Caki2 (cell line): ENCODE data around the gene RAB31. TPM values are rescaled to one million over a fixed set of nuclear protein-coding genes. Genes with fewer than 3 reads are reported as not detected.
"Not testable (repeated sequence)": the region's sequence is repeated elsewhere in the genome, so short reads cannot be mapped to it uniquely, and the experiment has no call there.

Experiments used
- DNase-seq: peaks from one replicate; pipeline ENCODE4 v3.0.0-alpha.2; 2015; ENCODE audit warnings: low read depth
- in situ Hi-C: cut with HindIII; loops from 2 replicates; pipeline ENCODE4 v1.10.0; 2016; ENCODE audit warnings: low sequenced_read_pairs, low pct_unique_long_range_greater_than_20kb, mixed read lengths
- total RNA-seq: library from RNA; depleted of rRNA; stranded (reverse); fragments of >200 nt; shearing (Covaris generic); gene quantifications from 2 replicates; pipeline ENCODE4 v1.2.3, GENCODE V29; 2014; ENCODE audit warnings: low replicate concordance

Gene RAB31
- total RNA-seq, 1 experiment from 2014 or later: 18.3 TPM

DNA sequence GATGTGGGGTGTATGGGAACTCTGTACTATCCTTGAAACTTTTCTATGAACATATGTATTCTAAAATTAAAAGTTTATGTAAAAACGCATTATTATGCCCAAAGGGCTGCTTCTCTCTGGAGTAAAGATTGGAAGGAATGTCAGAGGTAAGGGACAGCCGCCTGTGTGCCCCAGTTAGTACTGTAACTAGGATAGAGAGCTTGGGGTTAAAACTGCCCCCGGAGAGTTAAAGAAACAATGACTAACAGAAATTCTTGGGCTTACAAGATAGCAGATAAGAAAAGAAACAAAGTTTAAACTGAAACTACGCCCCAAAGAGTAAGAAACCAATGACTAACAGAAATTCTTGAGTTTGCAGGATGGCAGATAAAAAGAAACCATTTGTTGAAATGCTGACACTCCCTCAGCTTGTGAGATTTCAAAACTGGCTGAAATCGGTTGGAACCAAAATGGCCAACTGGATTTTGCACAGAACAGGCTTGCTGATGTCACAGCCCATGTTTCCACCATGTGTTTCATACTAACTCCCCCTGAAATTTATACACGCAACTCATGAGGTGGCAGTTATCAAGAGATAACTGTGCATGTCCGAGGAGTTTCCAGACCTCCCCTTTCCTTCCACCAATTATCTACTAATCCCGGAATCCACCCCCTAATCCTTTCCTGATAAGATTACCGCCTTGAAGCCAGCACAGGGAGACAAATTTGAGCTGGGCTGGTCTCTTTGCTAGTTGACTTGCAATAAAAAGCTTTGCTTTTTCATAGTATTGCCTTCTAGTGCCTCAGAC, 169.0 kb downstream of the RAB31 start:
- in situ Hi-C loops: no loop called here
- peak; percentile 91 for DNase-seq

DNA sequence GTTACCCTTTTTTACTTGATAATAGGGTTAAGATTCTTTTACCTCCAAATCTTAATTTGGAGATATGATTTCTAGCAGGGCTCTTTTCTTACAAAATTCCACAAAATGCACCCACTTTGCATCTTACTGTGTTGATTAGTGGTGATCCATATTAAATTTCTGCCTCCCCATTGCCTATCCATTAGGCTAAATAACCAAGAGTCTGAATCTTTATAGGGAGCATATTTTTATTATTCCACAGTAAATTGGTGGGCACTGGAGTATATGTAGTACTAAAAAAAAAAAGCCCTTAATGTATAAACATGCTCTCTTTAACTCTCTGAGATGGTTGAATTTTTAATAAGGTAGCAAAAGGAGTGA, 169.5 kb downstream of the RAB31 start:
- in situ Hi-C loops: no loop called here
- no peak for DNase-seq

DNA sequence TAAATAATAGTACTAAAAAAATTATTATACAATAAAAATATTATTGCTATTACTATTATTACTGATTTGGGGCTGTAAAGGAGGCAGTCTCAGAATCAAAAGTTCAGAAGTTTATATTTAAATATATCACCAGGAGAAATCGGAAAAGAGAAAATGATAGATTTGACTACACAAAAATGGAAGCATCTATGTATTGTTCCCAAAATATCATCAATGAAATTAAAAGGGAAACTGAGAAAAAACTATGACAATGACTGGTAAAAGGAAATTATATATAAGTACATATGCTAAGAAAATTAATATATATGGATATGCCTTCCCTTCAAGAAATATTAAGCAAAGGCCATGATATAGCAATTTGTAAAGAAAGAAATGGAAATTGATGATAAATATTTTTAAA, 170.0 kb downstream of the RAB31 start:
- in situ Hi-C loops: no loop called here
- no peak for DNase-seq

DNA sequence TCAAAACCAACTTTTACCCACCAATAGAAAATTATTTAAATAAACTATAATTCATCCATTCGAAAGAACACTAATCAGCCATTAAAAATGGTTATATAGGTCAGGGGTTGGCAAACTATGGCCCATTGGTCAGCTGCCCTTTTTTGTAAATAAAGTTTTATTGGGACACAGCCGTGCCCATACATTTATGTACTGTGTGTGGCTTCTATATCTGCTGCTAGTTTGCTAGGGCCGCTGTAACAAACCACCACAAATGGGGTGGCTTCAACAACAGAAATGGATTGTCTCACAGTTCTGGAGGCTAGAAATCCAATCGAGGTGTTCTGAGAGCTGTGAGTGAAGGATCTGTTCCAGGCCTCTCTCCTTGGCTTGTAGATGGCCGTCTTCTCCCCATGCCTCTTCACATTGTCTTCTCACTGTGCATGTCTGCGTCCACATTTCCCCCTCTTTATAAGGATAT, 170.7 kb downstream of the RAB31 start:
- in situ Hi-C loops: no loop called here
- no peak for DNase-seq

DNA sequence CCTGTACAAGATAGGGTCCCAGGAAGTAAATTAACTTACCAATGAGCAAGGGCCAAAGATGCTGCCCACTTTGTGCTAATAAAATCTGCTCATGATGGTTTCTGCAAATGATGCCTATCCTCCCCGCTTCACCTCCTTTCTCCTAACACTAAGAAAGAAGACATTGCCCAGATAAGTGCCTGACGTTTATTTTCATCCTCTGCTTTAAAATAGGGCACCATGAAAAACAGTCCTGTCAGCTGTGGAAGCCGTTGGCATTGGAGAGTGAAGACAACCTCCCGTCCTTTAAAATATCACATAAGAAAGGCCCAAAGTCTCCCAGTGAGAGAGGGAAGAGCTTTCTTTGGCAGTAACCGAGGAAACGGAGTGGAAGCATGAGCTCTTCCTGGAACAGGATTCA, 176.0 kb downstream of the RAB31 start:
- in situ Hi-C loops: no loop called here
- no peak for DNase-seq

DNA sequence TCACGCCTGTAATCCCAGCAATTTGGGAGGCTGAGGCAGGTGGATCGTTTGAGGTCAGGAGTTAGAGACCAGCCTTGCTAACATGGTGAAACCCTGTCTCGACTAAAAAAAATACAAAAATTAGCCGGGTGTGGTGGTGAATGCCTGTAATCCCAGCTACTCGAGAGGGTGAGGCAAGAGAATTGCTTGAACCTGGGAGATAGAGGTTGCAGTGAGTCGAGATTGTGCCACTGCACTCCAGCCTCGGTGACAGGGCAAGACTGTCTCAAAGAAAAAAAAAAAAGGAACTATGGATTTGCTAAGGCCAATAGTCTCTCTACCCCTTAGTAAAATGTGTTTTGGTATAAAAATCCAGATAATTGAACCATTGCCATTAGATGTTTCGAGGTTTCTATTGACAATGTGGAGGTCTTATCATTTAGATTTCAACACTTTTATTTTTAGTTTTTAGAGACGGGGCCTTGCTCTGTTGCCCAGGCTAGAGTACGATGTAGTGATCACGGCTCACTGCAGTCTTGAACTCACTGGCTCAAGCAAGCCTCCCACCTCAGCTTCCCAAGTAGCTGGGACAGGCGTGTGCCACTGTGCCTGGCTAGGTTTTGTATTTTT, 176.5 kb downstream of the RAB31 start:
- in situ Hi-C loops: no loop called here
- DNase-seq: no peak

DNA sequence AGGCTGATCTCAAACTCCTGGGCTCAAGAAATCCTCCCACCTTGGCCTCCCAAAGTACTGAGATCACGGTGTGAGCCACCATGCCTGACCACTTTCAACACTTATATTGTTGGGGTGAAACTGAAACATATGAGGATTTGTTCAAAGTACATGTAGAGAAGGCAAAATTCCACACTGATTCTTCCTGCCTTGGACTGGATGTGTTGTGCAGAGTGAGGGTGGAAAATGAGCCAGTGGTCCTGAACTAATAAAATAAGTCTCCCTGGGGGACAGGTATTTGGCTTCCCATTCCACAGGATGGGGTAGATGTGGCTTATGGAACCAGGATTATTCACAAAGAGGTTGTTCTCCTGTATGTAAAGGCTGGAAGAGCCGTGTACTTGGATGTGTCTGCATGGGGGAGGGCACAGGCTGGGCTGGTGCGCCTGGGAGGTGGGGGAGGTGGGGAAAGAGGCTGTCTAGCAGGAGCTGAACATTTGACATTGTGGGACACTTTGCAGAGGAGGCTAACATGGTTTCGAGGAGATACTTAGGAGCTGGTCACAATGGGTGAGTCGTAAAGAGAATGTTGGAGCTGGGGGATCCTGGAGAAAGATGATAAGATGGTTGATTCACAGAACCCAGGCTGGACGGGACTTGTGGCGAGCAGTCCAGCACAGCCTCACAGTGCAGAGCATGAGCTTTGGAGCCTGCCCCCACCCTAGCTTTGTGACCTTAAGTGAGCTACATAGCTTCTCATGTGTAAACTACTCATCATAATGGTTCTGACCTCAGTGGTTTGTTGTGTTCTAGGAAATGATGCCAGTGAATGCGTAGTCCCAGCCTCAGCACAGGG, 177.3 kb downstream of the RAB31 start, which contains the start of gene TXNDC2:
TSS of gene TXNDC2 (plus strand) at position 804 of the 835 bp plus-strand sequence. CDS start 708 bp downstream, outside the sequence.
- in situ Hi-C loops: no loop called here
- DNase-seq: no peak

DNA sequence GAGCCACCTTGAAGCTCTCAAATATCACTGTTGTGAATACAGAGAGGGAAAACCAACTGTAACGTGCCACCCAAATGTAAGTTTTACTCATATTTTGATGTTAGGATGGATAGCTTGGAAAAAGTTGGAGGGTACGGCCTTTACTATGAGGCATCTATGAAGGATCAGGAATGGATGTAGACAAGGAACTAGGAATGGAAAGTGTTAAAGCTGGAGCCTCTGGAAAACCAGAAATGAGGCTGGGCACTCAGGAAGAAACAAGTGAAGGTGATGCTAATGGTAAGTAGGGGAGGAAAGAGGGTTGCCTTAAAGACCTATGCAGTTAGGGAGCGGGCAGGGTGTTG, 177.9 kb downstream of the RAB31 start:
- in situ Hi-C loops: no loop called here
- DNase-seq: no peak

DNA sequence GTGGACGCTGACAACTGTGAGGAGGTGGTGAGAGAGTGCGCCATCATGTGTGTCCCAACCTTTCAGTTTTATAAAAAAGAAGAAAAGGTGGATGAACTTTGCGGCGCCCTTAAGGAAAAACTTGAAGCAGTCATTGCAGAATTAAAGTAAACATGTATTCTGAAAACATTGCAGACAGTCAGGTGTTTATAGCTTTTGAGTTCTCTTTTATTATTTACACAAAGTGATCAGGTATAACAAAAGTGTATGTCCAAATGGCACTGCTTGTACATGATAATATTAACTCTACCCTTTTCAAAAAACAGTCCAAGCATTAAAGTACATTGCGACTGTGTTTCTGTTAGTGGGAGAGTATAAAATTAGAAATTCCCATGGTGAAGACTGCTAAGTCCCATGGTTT, 179.9 kb downstream of the RAB31 start:
- in situ Hi-C loops: no loop called here
- no peak for DNase-seq

DNA sequence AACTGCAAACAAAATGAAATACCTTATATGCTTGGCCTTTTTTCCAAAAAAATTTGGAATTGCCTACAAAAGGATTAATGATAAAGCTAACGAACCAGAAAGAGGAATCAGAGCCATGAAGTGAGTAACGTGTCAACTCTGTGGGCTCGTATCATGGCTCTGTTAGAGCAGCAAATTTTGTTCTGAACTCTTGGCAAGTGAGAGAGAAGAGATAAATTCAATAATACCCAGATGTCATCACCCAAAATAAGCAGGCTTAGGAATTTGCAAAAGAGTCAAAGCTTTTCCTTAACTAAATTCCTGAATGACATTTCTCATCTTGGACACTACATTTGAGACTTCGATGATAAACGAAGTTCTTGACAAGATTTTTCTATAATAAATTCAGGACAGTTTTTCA, 182.1 kb downstream of the RAB31 start:
- no peak for DNase-seq
- in situ Hi-C loops: no loop called here

DNA sequence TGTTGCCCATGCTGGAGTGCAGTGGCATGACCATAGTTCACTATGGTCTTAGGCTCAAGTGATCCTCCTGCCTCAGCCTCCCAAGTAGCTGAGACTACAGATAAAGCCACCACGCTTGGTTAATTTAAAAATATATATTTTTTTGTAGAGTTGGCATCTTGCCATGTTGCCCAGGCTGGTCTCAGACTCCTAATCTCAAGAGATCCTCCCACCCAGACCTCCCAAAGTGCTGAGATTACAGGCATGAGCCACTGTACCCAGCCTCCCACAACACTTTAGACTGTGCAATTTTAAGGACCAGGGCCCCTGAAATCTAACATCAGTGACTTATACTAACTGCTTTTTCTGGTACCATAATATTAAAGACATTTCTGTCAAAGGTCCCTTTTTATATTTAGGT, 182.9 kb downstream of the RAB31 start:
- no peak for DNase-seq
- in situ Hi-C loops: no loop called here

DNA sequence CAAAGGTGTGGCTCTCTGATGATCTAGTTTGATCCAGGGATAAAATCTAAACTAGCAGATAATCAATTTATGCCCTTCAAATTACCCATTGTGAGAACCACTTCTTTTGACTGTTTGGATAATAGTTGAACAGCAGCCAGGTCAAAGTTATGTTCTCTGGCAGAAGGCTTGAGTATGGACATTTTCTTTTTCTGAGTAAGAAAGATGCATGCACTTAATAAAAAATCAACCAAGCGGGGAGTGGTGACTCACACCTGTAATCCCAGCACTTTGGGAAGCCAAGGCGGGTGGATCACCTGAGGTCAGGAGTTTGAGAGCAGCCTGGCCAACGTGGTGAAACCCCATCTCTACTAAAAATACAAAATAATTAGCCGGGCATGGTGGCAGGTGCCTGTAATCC, 183.4 kb downstream of the RAB31 start:
- DNase-seq: peak; percentile 63
- in situ Hi-C loops: not testable (repeated sequence)

DNA sequence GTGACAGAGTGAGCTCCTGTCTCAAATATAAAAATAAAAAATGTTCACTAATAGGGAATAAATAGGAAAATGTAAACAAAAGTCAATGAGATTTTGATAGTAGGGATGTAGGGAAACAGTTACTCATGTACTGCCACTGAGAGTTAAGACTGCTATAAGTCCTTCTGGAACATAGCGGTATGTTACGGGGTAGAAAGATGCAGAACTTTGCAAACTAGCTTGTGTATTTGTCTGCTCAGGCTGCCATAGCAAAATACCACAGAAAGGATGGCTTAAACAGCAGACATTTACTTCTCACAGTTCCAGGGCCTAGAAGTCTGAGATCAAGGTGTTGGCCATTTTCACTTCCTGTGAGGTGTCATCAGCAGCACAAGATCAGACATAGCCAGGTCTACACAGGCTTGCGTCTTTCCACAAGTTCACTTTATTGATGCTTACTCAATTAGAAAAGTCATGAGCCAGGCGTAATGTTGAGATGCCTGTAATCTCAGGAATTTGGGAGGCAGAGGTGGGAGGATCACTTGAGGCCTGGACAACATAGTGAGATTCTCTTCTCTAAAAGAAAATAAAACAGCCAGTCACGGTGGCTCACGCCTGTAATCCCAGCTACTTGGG, 186.5 kb downstream of the RAB31 start:
- in situ Hi-C loops: no loop called here
- no peak for DNase-seq

DNA sequence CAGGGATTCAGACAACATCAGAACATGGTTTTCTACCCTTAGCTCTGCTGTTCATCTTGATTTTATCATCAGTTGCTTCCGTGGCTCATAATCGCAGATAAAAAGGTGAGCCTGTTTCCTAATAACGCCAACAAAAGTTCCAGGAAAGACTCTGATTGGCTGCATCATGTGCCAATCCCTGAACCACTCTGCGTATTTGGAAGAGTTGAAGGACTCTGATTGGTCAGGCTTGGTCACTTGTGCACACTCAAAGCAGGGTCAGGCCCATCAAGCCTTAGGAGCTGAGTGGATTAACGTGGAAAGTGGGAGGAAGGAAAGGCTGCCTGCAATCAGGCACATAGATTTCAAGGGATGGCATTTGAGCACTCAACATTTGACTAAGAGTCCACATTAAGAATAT, 189.0 kb downstream of the RAB31 start:
- in situ Hi-C loops: no loop called here
- no peak for DNase-seq

DNA sequence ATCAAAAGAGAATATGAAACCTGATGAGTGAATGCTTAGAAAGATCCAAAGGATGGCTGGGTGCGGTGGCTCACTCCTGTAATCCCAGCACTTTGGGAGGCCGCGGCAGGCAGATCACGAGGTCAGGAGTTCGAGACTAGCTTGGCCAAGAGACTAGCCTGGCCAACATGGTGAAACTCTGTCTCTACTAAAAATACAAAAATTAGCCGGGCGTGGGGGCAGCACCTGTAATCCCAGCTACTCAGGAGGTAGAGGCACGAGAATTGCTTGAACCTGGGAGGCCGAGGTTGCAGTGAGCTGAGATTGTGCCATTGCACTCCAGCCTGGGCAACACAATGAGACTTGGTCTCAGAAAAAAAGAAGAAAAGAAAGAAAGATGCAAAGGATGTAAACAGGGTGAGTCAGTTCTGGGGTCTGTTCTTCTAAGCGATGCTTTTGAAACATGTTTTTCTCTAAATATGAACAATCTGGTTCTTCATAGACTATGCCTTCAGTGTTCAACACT, 189.7 kb downstream of the RAB31 start:
- in situ Hi-C loops, DNase-seq: not testable (repeated sequence)

DNA sequence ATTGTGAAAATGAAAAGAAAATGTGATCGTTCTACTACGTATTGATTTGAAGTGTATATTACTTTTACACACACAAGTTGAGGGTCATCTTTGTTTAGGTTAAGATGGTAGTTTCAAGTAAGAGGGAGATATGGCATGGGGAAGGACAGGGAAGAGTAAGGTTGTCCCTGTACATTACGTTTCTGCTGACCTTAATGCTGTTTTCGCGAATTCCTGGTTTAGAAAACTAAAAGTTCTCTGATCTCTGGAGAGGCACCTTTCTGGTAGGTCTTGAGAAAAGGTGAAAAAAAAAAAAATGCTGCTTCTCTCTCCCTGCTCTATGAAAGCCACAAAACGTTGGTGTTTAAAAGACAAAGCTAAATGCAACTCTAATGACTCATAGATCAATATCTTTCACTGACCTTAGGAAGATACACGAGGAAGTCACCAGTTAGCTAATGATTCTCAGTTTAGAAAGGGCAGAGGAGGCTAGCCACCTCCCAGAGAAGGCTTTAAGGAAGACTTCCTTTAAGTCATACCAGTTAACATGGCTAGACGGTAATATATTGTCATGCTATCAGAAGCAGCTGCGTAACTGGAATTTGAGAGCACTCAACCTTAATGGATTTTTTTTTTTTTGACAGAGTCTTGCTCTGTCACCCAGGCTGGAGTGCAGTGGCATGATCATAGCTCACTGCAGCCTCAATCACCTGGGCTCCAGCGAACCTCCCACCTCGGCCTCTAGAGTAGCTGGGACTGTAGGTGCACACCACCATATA, 190.9 kb downstream of the RAB31 start:
- in situ Hi-C loops: no loop called here
- peak; percentile 97 for DNase-seq

DNA sequence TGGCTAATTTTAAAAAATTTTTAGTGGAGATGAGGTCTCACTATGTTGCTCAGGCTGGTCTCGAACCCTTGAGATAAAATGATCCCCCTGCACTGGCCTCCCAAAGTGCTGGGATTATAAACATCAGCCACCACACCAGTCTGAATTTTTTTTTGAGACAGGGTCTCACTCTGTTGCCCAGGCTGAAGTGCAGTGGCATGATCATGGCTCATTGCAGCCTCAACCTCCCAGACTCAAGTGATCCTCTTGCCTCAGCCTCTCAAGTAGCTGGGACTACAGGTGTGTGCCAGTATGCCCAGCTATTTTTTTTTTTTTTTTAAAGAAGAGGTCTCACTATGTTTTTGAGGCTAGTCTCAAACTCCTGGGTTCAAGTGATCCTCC, 191.4 kb downstream of the RAB31 start:
- DNase-seq, in situ Hi-C loops: not testable (repeated sequence)

DNA sequence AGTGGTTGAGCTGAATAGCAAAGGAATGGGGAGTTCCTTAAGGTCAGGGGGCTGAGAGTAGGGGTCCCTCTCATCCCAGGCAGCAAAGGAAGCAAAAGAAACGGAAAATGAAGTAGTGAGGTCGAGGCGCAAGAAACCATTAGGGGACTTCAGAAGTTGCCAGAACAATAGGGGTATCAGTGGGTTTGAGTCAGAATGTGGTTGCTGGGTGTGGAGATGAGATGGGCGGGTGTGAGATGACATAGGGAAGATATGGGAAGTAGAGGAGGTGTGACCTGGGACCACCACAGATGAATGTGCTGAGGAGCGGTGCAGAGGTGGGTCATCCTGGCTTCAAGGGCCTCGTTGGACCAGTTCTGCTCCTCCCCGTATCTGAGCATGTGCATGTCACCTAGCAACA, 192.6 kb downstream of the RAB31 start:
- in situ Hi-C loops: no loop called here

More for the DNA sequence above, 192.6 kb downstream of the RAB31 start:
- no peak for DNase-seq
